Bone marrow (tissue), 2 donors: ENCODE data around the gene DEK.
"Not testable (repeated sequence)": the region's sequence is repeated elsewhere in the genome, so short reads cannot be mapped to it uniquely, and the experiment has no call there.

Experiments
- DNase-seq, 2 donors: peaks; one replicate each; lab custom pipeline; 2025; lab: John Stamatoyannopoulos, UW

DEK gene

DNA sequence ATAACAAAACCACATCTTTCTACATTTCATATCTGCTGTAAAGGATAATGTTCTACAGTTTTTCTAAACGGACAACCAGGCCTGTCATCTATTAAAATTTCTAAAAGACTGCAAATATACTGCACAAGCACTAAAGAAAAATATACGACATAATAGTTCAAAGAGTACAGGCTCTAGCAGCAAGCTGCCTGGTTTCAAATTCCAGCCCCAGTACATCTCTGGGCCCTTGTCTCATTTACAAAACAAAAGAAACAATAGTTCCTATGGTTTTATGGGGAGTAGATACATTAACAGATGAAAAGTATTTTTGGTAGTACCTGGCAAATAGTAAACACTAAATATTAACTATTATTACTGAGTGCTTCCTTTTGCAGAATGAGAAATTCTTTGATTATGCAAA is 24.1 kb downstream of the DEK start:
- no peak for DNase-seq

DNA sequence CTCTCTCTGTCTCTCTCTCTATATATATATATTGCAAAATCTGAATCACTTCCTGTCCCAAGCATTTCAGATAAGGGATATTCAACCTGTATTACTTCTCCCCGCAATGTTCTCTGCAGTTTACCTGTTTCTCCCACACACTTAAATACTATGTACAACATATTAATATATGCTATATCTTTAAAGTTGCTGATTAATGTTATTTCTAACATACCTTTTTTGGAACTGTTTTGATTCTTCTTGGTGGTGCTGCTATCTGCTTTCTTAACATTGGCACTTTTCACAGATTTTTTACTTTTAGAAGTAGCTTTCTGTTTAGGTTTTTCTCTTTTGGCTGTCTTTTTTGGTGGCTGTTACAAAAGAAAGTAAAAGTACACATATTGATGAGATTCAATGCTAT is 27.2 kb downstream of the DEK start:
- DNase-seq = no peak

GRCh38 chr6:18235524-18235923 is 28.8 kb downstream of the DEK start:
- DNase-seq = no peak

DNA sequence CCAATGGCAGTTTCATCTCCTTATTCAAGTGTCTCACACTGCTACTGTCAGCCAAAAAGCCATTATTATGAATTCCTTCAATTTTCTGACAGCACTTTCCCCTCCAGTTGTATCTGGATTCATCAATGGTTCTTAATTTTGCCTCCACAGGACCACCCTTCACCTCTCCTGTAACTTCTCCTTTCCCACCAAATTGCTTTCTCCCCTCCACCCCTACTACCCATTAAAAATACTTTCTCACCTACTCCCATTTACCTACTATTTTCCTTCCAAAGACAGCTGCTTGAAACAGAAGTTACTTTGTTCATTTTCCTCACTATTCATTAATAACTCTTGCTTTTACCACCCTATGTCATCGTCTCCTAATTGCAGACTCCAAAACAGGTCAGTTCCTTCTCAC is 29.8 kb downstream of the DEK start:
- no peak for DNase-seq

- not testable (repeated sequence) for DNase-seq
These were observed 30.6 kb downstream of the DEK start for GRCh38 chr6:18233770-18234169.

DNA sequence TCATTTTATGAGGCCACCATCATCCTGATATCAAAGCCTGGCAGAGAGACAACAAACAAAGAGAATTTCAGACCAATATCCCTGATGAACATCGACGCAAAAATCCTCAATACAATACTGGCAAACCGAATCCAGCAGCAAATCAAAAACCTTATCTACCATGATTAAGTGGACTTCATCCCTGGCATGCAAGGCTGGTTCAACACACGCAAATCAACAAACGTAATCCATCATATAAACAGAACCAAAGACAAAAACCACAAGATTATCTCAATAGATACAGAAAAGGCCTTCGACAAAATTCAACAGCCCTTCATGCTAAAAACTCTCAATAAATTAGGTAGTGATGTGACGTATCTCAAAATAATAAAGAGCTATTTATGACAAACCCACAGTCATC is 32.5 kb downstream of the DEK start:
- not testable (repeated sequence) for DNase-seq

- not testable (repeated sequence) for DNase-seq
These were observed 35.7 kb downstream of the DEK start for GRCh38 chr6:18228590-18228989.

- DNase-seq = not testable (repeated sequence)
These were observed 37.2 kb downstream of the DEK start for GRCh38 chr6:18227166-18227565.

- not testable (repeated sequence) for DNase-seq
These were observed 37.8 kb downstream of the DEK start for GRCh38 chr6:18226451-18227105.

DNA sequence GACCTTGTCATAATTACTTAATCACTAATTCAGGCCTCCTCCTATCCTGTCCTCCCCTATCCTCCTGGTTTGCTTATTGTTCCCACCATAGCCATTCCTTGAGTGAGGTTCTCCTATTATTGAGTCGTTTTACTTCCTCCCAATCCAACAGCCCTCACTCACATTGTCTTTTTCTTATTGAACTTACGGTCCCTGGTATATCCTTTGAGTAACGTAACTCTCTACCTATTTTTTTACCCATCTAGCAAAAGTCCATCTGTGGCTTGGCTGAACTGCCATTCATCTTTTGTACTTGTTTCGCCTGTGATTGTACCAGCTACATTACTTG is 43.1 kb downstream of the DEK start:
- DNase-seq = no peak

DNA sequence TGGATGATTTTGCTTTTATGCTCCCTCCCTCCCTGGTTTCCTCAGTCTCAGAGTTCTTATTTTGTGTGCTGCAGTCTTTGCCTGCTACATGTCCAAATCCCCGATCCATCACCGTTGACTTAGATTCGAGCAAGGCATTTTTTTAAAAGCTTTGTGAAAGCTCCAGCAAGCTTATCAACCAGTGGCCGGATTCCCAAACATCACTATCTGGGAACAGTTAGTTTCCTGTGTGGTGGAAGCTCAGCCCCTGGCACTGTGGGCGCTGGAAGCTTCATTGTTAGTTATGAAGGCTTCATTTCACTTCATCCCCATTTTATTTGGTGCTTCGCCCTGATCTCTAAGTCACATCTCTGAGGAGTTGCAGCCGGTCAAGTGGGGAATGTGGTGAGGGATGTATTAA is 44.7 kb downstream of the DEK start:
- no peak for DNase-seq

- no peak for DNase-seq
These were observed 46.1 kb downstream of the DEK start for GRCh38 chr6:18218233-18218632.

- DNase-seq = no peak
These were observed 47.9 kb downstream of the DEK start for GRCh38 chr6:18216411-18216810.

DNA sequence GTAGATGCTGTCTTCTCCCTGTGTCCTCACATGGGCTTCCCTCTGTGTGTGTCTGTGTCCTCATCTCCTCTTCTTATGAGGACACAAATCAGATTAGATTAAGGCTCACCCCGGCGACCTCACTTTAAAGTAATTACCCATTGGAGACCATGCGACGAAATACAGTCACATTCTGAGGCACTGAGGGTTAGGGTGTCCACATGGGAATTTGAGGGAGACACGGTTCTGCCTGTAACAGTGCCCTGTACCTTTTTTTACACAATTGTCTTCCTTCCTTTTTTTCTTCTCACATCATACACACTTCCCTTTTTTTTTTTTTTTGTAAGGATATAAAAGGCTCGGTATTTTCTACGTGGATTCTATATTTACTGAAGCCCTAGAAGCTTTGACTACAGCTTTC is 48.9 kb downstream of the DEK start:
- DNase-seq = peak in 1 of 2 donors; percentile 42

DNA sequence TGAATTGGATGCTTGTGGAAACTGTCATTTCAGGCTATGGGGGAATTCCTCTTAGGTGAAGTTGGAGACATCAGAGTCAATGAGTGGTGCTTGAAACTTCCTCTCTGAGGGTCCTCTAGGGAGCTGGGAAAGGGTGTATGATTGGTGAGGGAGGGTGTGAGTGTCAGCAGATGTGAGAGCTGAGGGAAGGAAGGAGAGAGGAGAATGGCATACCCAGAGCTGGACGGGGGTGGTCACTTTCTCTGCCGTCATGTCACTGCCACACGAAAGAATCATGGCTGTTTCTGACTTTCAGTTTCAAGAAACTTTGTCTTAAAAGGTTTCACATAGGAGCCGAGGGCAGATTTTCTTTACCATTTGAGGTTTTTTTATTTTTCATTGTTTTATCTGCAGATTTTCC is 50.3 kb downstream of the DEK start:
- no peak for DNase-seq

DNA sequence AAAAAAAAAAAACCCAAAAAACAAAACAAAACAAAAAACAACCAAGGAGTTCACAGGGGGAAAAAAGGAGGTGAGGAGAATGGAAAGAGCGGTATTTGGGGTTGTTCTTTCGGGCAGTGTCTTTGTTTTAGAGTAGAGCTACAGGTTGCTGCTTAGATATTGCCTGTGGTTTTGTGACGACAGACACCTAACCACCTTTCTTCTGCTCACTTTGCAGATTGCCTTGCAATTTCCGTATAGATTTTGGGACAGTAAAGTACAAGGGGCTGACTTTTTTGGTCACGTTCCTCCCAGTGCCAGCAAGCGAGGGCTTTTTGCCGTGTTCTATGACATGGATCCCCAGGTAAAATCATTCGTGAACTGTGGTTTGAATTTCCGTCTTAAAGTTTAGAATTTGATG is 50.9 kb downstream of the DEK start:
- no peak for DNase-seq

GRCh38 chr6:18212231-18212630 is 52.1 kb downstream of the DEK start:
- no peak for DNase-seq

DNA sequence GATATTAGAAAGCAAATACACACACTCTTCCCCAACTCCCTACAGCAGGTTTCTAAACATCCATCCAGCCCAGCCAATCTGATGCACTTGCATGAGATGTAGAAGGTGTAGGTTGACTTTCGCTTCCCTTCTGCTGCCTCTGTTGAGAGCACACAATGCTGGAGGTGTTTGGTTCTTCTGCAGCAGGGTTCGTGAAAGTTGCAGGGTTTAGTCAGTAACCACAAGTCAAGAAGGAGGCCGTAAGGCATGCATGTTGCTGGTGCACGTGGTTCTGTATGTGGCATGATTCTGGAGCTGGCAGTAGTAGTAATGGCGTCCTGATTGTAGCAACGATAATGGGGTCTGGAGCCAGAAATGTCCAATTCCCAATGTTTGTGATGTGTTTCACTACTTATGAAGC is 53.0 kb downstream of the DEK start:
- no peak for DNase-seq

- no peak for DNase-seq
These were observed 53.6 kb downstream of the DEK start for GRCh38 chr6:18210707-18211106.

- no peak for DNase-seq
These were observed 54.7 kb downstream of the DEK start for GRCh38 chr6:18209539-18210197.

DNA sequence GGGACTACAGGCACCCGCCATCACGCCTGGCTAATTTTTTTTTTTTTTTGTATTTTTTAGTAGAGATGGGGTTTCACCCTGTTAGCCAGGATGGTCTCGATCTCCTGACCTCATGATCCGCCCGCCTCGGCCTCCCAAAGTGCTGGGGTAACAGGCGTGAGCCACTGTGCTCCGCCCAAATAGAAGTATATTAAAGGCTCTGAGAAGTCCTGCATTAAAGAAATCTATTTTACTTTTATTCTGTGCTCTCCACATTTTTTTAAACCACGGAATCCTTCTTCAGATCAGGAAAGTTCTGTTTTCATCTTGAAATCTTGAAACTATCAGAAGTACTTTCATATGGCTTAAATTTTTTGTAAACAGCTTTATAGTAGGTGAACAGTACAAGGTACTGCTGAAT is 55.6 kb downstream of the DEK start:
- not testable (repeated sequence) for DNase-seq

DNA sequence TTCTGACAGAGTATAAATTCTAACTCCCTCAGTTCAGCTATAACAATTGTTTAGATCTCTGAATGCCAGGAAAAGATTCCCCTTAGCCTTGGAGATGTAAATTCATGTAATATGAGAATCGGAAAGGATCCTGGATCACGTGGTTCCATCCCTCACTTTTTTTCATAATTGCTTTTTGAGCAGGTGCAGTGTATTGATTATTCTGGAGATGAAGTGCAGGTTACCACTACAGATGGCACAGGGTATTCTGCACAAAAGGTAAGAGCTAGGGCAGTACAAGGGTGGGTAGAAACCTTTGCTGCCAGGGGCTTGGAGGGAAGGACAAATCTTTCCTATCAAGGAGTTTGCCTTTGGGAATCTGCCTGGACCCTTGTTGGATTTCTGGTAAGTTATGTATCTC is 56.4 kb downstream of the DEK start:
- no peak for DNase-seq

DNA sequence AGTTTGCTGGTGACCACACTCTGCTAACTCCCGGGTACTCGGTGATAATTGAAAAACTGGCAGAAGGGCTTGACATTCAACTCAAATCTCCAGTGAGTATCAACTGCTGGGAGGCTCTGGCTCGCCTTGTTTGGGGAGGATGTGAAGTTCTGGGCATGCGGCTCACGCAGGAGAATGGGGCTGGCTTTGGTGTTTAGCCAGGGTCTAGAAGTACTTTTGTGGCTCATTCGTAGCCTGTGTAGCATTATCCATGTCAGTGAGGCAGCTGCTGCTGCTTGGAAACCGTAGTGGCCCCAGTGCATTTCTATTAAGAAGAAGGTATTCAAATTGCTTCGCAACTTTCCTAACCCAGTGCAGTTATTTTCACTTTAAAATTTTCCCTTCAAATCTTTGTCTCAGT is 56.9 kb downstream of the DEK start:
- DNase-seq = no peak

GRCh38 chr6:18206591-18206990 is 57.7 kb downstream of the DEK start:
- DNase-seq = no peak
